Esophagus muscularis mucosa (tissue), 4 donors: ENCODE results near the gene TNFAIP8L1. TPM values are rescaled to one million over a fixed set of nuclear protein-coding genes. Genes with fewer than 3 reads are reported as not detected.

ENCODE experiments used
- DNase-seq: peaks from one replicate; pipeline ENCODE4 v3.0.0-alpha.2; 2017; ENCODE audit errors: extremely low spot score
- H3K27ac ChIP-seq, 4 donors: fragments of 200-600 bp; sonication (generic); replicated peaks in 1 of 4; 1 replicate in 3 of 4; 2 replicates in 1 of 4; pipeline ENCODE4 v1.5.1; 2016 to 2019; ENCODE audit warnings: mild to moderate bottlenecking in 1 of 4
- H3K27me3 ChIP-seq, 4 donors: fragments of 200-600 bp; sonication (generic); one replicate each; pipeline versions ENCODE4 v1.5.1 to v1.6.0; 2016 to 2019
- H3K36me3 ChIP-seq, 4 donors: fragments of 200-600 bp; sonication (generic); one replicate each; pipeline ENCODE4 v1.5.1; 2016 to 2019
- H3K4me1 ChIP-seq, 4 donors: fragments of 200-600 bp; sonication (generic); one replicate each; pipeline ENCODE4 v1.5.1; 2016 to 2019
- H3K4me3 ChIP-seq, 4 donors: fragments of 200-600 bp; sonication (generic); 1 replicate in 2 of 4; 2 replicates in 2 of 4; pipeline ENCODE4 v1.5.1; 2016 to 2019; ENCODE audit warnings: mild to moderate bottlenecking in 4 of 4, moderate library complexity in 1 of 4
- H3K9me3 ChIP-seq, 4 donors: fragments of 200-600 bp; sonication (generic); 1 replicate in 3 of 4; 2 replicates in 1 of 4; pipeline ENCODE4 v1.5.1; 2016 to 2019
- CTCF ChIP-seq, 3 experiments: fragments of 200-600 bp in 2 of 3; fragments of 450-650 bp in 1 of 3; sonication (generic) in 2 of 3; IDR thresholded peaks; one replicate each; pipeline ENCODE4 v1.5.1; 2017 to 2019; ENCODE audit warnings: antibody characterized with exemption in 3 of 3, mild to moderate bottlenecking in 2 of 3, moderate library complexity in 1 of 3
- EP300 ChIP-seq: sonication (generic); formaldehyde crosslinking; IDR thresholded peaks from one replicate; pipeline ENCODE4 v1.6.1; 2017; ENCODE audit warnings: antibody characterized with exemption
- POLR2A ChIP-seq: fragments of 450-650 bp; IDR thresholded peaks from one replicate; pipeline ENCODE4 v1.6.1; 2017; ENCODE audit warnings: antibody characterized with exemption, moderate library complexity, mild to moderate bottlenecking, low read depth
- POLR2AphosphoS5 ChIP-seq, 2 donors: sonication (generic); formaldehyde crosslinking; IDR thresholded peaks; one replicate each; pipeline ENCODE4 v1.6.1; 2017; ENCODE audit warnings: antibody characterized with exemption in 2 of 2
- WGBS: methylation state at CpG from one replicate; pipeline ENCODE4 v1.1.5; 2018; 5-methylcytosine and 5-hydroxymethylcytosine counted together
- intact Hi-C: fragments of 100-400 bp; cut with DNase I; formaldehyde crosslinking; loops from one replicate; pipeline ENCODE4 v1.15.1; 2023
- total RNA-seq, 4 donors: library from RNA; depleted of rRNA; stranded (reverse); fragments of >200 nt; gene quantifications; one replicate each; pipeline versions ENCODE4 v1.1.0 to v1.2.1, GENCODE V29; 2016

Gene TNFAIP8L1
- total RNA-seq, result 10 to 100 TPM in 3 of 4 donors, 1 to 10 TPM in 1; 5.5 to 16.5 (median 13.2) TPM

GRCh38 chr19:4638828-4639530 is at the start of gene TNFAIP8L1:
Gene TNFAIP8L1 (plus strand): TSS chr19:4639516. CDS start chr19:4651870, 12,354 bp downstream.
- H3K27me3 ChIP-seq, result peaks cover 0 to 8% (median 3%) of the 10 kb centered on the region in 4 donors
- intact Hi-C loops, result loop anchor here (5.0 kb wide), 2 partner anchors 62 to 82 kb away; partner anchors contain the start of gene SEMA6B
- H3K4me1 ChIP-seq, result peaks cover 27 to 62% (median 53%) of the 10 kb centered on the region in 4 donors
- no peaks in the 10 kb centered on the region for H3K36me3 ChIP-seq
- no peaks in the 10 kb centered on the region for H3K9me3 ChIP-seq
- H3K27ac ChIP-seq, result peak within 1 kb of the TSS; percentile 71 to 83 (median 82)
- H3K4me3 ChIP-seq, result peak within 1 kb of the TSS; percentile 78 to 88 (median 82)
- TF ChIP-seq POLR2AphosphoS5 (IDR thresholded peaks at IDR 0.05) (no peak), POLR2A (no peak), EP300 (no peak), CTCF (IDR thresholded peaks at IDR 0.05) (no peak)
- DNase-seq, result peak; percentile 99
- WGBS, result 3% methylated on average over 25 of the region's 49 CpGs

- H3K27ac ChIP-seq, result no peak overlapping the region
- intact Hi-C loops, result no loop called here
- DNase-seq, result no peak
- H3K4me3 ChIP-seq, result no peak overlapping the region
- peaks cover 0 to 73% (median 8%) of the 10 kb centered on the region in 4 donors for H3K27me3 ChIP-seq
- no peaks in the 10 kb centered on the region for H3K36me3 ChIP-seq
- no peaks in the 10 kb centered on the region for H3K9me3 ChIP-seq
- WGBS, result 60% methylated on average over 10 of the region's 11 CpGs
- TF ChIP-seq POLR2AphosphoS5 (IDR thresholded peaks at IDR 0.05), result no peak
- peak in 1 of 3 experiments; percentile 22 for TF ChIP-seq CTCF (IDR thresholded peaks at IDR 0.05)
- peaks cover 2 to 3% (median 3%) of the 10 kb centered on the region in 4 donors for H3K4me1 ChIP-seq
These were observed 49.5 kb upstream of the TNFAIP8L1 start for GRCh38 chr19:4589579-4590410.

- no peaks in the 10 kb centered on the region for H3K4me1 ChIP-seq
- TF ChIP-seq POLR2AphosphoS5 (IDR thresholded peaks at IDR 0.05) (no peak), CTCF (IDR thresholded peaks at IDR 0.05) (no peak), POLR2A (no peak), EP300 (no peak)
- no peaks in the 10 kb centered on the region for H3K36me3 ChIP-seq
- DNase-seq, result no peak
- no peaks in the 10 kb centered on the region for H3K9me3 ChIP-seq
- intact Hi-C loops, result no loop called here
- WGBS, result 81% methylated on average over 5 of the region's 9 CpGs
- no peak overlapping the region for H3K27ac ChIP-seq
- H3K27me3 ChIP-seq, result peaks cover 0 to 73% (median 2%) of the 10 kb centered on the region in 4 donors
- H3K4me3 ChIP-seq, result no peak overlapping the region
These were observed 48.8 kb upstream of the TNFAIP8L1 start for GRCh38 chr19:4590559-4590958.

- no peak for DNase-seq
- Histone ChIP-seq H3K36me3 (no peaks in the 10 kb centered on the region), H3K4me1 (no peaks in the 10 kb centered on the region), H3K9me3 (no peaks in the 10 kb centered on the region), H3K27me3 (peaks cover 0 to 75% (median 2%) of the 10 kb centered on the region in 4 donors), H3K27ac (no peak overlapping the region), H3K4me3 (no peak overlapping the region)
- intact Hi-C loops, result no loop called here
- 63% methylated on average over 6 of the region's 6 CpGs for WGBS
- TF ChIP-seq POLR2A (no peak), POLR2AphosphoS5 (IDR thresholded peaks at IDR 0.05) (no peak), EP300 (no peak), CTCF (IDR thresholded peaks at IDR 0.05) (no peak)
These were observed 48.0 kb upstream of the TNFAIP8L1 start for GRCh38 chr19:4591320-4591719.
